HG03097 (cell line): Measurements from ENCODE around the gene HDLBP.

Source experiments
- ATAC-seq: cut with Tn5 transposase; IDR thresholded peaks from one replicate; pipeline ENCODE4 v1.9.1; 2021; ENCODE audit not compliant: unreplicated experiment, low FRiP score

Gene HDLBP

DNA sequence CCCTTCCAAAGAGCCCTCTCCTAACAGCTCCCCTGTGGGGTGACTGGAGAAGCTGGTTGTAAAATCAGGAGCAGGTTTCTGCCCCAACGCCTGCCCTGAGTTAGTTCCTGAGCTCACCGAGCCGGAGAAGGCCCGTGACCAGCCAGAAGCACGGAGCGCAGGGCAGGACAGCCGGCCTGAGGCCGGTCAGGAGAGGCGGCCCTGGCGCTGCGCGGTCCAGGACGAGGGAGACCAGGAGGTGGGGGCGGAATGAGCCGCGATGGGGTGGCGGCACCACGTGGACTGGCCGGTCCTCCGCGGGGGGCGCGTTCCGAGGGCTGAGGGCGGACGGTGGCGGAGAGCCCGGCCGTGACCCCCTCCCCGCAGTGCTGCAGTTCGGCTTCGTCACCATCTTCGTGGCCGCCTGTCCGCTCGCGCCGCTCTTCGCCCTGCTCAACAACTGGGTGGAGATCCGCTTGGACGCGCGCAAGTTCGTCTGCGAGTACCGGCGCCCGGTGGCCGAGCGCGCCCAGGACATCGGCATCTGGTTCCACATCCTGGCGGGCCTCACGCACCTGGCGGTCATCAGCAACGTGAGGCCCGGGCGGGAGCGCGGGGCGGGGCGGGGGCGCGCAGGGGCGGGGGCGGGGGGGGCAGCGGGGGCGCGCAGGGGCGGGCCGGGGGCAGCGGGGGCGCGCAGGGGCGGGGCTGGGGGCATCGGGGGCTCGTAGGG is 98.0 kb downstream of the HDLBP start:
- peak; percentile 52 for ATAC-seq

DNA sequence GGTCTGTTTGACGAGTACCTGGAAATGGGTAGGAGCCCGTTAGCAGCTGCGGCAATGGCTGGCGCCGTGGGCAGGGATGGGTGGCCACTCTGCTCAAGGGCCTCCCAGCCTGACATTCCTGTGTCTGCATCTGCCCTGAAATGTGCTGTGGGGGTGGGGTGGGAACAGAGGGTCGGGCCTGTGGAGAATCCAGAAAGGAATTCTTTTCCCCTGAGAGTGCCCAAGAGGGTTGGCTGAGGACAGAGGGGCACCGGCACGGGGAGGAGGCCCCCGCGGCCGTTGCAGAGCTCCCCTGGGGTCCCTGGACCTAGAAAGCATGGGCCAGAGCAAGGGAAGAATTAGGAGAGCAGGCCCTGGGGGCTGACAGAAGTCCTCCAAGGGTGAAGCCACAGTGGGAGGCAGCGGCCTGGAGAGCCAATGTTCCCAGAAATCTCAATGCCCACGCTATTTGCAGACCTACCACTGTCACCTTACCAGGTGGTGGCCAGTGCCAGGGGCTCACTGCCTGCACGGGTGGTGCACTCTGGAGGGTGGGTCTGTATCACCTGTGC is 99.2 kb downstream of the HDLBP start:
- no peak for ATAC-seq

DNA sequence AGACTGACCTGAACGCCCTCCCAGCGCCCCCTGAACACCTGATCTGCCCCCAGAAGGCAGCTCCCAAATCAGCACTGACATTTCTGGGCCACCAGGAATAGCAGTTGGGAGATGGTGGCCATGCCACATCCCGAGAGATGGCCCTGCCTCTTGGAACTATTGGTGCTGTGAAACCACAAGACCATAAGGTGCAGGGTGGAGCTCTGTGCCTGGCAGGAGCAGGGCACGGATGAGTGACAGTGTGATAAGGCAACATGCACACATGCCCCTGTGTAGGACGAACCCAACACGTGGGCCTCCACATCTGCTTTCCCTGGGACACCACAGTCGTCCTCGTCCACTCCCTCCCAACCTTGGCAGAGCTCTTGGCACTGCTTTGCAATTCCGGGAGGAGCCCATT is 100.1 kb downstream of the HDLBP start:
- ATAC-seq = no peak

DNA sequence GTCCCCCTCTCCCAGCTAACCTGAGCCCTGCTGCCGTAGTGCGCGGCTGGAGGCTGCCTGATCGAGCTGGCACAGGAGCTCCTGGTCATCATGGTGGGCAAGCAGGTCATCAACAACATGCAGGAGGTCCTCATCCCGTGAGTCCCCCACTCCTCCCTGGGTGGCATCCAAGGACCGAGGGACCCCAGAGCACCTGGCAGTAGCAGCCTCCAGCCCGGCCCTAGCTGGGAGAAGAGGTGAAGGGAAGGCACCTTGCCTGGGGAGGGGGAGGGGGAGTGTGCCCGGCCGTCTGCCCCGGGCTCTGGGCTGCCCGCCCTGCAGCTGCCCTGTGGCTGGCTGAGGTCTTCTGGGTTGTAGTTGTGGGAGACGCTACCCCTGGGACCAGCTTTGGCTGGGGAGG is 100.7 kb downstream of the HDLBP start:
- ATAC-seq = no peak

DNA sequence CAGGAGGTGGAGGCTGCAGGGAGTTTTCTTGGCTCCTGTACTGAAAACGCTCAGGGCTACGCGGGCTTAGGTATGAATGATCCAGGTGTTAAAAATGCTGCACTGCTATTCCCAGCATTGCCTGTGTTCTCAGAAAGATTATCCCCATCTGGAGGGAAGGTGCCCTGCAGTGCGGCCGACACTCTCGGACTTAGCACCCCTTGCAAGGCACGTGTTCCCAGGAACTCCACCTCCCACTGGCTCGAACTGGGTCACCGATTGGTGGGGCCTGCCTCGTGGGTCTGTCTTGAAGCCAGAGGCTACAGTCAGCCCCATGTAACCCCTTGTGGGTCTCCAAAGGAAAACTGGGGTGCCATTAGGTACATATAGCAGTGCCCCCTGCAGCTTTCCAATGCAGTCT is 101.3 kb downstream of the HDLBP start:
- ATAC-seq = no peak

DNA sequence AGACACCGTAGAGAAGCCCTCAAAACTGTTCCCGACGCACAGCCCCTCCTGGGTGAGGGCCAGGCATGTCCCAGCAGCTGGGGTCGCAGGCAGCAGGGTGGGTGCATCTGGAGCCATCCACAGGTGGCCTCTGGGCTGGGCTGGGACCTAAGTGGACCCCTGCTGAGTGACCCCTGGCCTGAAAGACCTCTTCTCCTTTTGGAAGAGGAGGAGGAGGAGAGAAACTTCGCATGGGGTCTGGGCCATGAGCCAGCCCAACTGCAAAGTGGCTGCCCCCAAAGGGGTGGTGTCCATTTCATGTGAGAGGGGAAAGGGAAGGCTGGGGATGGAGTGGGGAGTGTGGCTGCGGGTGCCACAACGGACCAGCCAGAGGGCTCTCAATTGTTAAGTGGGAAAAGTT is 101.9 kb downstream of the HDLBP start:
- ATAC-seq = no peak

DNA sequence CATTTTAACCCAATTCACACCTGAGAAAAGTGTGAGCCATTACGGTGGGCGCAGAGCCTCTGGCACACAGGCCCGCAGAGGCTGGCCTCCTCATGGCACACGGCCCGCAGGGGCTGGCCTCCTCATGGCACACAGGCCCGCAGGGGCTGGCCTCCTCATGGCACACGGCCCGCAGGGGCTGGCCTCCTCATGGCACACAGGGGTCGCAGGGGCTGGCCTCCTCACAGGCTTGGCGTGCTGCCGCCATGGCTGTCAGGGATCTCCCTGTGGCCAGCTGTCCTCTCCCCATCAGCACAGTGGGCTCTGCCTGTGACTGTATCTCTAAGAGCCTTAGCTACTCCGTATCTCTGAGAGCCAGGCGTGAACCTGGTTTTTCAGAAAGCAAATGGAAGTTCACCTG is 102.4 kb downstream of the HDLBP start:
- ATAC-seq = no peak

DNA sequence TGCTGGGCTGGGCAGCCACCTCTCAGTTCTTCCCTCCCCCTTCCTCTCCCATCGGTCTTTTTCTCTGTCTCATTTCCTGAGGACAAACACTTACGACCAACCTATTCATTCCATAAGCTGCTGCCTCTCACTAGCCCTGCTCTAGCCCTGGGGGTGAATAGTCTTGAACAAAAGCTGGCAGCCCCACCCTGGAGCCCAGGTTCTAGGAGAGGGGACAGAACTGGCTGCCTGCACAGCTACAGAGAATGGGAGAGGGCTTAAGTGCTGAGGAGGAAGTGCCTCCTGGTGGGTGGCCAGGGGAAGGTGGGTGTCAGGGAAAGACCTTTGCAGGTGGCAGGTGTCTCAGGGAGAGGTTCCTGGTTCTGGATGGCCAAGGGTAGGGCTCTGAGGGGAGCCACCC is 104.2 kb downstream of the HDLBP start:
- no peak for ATAC-seq

DNA sequence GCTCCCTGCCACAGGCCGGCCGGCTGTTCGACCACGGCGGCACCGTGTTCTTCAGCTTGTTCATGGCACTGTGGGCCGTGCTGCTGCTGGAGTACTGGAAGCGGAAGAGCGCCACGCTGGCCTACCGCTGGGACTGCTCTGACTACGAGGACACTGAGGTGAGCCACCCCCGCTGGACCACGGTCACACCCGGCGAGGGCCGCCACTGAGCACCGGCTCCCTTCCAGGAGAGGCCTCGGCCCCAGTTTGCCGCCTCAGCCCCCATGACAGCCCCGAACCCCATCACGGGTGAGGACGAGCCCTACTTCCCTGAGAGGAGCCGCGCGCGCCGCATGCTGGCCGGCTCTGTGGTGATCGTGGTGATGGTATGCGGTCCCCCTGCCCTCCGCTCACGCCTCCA is 106.2 kb downstream of the HDLBP start:
- ATAC-seq = no peak

DNA sequence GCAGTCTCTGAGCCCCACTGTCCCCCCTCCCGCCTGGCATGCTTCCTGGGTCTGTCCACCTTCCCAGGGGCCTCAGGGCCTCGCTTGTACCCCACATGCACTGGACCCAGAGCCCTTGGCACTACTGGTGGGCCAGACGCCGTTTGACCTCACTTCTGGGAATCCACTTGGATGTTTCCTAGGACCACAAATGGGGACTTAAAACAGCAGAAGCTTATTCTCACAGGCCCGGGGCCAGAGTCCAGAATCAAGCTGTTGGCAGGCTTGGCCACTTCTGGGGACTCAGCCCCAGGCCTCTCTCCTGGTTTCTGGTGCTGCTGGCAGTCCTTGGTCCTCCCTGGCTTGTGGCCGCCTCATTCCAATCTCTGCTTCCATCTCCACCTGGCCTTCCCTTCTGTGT is 107.4 kb downstream of the HDLBP start:
- ATAC-seq = no peak

DNA sequence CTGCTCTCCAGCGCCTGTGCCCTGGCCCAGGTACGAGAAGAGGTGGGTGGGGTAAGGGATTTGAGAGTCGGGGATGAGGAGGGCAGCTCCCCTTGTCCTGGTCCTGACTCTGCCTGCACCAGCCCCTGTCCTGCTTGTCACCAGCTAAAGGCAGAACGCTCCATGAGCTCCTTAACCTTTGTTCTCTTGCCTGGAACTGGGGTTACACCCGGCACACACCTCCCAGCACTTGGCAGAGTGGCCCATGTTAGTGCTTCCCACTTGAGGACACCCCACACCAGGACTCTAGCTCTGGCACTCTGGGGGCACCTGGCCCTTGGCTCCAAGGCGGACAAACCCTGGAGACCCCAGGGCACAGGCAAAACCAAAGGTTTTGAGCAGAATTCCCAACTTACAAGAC is 107.8 kb downstream of the HDLBP start:
- no peak for ATAC-seq

DNA sequence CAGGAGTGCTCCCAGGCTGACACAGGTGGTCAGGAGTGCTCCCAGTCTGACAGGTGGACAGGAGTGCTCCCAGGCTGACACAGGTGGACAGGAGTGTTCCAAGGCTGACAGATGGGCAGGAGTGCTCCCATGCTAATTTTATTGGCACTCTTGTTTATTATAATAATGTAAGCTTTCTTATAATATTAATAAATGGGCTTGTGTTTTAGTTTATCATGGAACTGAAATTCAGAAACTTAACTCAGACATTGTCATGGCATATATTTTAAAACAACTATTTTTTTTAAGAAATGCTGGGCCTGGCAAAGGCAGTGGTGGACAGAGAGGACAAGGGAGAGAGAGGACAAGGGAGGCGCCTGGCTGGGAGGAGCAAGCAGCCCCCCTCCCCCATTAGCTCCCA is 108.3 kb downstream of the HDLBP start:
- ATAC-seq = no peak

DNA sequence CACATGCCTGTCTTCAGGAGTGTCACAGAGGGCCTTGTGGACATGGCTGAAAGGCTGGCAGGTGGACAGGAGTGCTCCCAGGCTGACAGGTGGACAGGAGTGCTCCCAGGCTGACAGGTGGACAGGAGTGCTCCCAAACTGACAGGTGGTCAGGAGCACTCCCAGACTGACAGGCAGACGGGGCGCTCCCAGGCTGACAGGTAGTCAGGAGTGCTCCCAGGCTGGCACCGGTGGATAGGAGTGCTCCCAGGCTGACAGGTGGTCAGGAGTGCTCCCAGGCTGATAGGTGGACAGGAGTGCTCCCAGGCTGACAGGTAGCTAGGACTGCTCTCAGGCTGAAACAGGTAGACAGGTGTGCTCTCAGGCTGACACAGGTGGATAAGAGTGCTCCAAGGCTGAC is 110.4 kb downstream of the HDLBP start:
- ATAC-seq = no peak

DNA sequence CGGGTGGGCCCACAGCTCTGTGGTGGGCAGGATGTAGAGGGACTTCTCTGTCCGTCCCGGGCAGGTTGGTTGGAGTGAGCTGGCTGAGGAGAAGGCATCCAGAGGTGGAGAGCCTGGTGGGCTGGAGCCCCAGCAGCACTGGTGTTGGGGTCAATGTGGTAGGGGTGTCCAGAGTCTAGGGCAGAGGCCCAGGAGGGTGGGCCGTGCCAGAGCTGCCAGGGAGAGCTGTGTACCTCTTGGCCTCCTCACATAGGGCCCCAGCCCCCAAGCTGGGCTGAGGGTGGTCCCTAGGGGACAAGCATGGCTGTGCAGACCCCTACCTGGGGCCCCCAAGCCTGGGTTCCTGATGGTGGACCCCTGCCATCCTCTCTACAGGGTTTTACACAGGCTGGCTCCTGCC is 111.0 kb downstream of the HDLBP start:
- ATAC-seq = no peak

DNA sequence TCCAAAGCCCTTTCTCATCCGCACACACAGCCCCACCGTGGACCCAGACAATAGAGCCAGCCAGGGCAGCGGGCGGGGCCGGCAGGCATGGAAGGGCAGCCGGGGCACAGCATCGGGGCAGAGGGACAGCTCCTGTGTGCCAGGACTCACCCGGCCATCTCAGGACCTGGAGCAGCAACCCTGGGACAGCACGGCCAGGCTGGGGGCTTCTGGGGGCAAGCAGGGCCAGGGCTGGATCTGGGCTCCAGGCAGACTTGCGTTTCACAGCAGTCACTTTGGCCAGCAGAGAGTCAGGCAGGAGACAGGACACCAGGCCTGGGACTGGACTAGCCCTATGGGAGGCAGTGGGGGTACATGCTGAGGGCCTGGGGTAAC is 111.5 kb downstream of the HDLBP start:
- no peak for ATAC-seq

DNA sequence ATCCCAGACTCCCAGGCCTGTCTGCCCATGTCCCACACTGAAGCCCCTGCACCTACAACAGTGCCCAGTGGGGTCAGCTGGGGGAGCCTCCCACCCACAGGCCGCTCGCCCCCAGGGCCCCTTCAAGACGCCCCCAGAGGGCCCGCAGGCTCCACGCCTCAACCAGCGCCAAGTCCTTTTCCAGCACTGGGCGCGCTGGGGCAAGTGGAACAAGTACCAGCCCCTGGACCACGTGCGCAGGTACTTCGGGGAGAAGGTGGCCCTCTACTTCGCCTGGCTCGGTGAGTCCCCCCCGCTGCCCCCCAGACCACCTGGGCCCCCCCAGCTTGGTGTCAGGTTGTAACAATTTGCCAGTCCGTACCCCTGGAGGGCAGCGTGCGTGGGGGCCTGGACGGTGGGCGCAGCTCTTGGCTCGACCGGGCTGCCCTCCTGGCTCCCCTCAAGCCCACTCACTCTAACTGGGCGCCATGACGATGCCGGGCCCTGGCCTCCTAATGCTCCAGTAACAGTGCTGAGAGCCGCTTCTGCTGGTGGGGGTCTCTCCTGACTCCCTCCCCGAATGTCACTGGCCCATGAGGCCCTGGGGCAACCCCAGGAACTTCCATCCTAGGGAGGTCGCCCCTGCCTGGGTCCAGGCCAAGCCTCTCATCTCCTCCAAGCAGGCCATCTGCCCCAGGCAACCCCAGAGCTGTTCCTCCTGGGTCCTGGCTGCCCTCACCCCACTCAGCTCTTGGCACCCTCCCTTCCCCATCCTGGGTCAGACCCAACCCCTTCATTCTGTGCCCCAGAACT is 112.1 kb downstream of the HDLBP start:
- ATAC-seq = no peak

DNA sequence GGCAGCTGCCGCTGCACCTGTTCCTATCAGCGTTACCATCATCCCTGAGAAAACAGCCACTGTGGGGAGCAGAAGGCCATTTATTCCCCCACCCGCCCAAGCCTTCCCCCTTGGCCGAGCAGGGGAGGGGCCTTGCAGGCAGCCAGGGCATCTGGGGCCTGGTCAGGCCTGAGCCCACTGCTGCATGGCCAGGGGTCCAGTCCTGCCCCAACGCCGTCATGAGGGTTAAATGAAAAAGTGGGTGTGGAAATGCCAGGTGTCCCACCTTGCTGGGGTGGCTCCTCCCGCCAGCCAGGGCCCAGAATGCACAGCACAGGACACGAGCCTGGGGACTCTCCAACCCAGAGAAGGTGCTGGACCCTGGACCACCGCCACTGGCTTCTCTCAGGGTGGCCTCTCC is 112.8 kb downstream of the HDLBP start:
- no peak for ATAC-seq

DNA sequence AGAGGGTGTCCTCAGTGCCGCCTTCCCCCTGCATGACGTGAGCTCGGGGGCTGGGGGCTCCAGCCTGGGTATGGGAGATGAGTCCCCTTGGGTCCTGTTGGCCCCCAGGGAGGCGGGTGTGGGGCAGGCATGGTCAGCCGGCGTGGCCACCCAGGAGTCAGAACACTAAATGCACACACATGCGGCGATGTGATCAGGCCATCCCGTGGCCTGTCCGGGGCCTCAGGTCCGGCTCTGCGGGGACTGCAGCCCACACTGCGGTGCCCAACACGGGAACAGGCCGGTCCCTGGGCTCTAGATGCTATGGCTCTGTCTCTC is 113.2 kb downstream of the HDLBP start:
- no peak for ATAC-seq

DNA sequence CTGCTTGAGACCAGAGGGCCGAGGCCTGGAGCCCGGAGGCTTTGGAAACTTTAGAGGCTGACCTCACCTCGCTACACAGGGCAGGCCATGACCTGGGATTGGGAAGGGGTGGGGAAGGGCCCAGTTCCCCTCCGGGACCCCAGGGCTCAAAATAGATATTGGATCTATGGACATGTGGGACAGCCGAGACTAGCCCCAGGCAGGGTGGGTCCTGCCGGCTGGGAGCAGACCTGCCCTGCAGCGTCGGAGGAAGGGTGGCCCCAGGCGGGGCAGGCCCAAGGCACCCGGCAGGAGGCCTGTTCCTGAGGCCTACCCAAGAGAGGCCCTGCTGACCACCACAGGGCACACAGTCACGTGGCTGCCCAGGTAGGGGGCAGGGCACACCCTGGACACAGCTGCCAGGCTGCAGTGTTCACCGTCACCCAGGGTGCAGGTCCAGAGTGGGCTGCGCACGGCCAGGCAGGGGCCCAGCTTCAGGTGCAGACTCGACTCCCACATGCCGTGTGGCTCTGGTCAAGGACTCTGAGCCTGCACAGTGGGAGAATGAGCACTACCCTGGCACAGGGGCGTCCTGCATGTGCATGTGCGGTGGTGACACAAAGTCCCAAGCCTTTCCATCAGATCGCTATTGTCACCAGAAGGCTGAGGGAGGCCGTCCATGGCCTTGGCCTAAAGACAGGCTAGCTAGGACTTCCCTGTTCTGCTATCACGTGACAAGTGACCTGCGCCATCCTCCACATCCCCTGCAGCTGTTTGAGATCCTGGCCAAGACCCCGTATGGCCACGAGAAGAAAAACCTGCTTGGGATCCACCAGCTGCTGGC is 113.8 kb downstream of the HDLBP start:
- ATAC-seq = no peak

DNA sequence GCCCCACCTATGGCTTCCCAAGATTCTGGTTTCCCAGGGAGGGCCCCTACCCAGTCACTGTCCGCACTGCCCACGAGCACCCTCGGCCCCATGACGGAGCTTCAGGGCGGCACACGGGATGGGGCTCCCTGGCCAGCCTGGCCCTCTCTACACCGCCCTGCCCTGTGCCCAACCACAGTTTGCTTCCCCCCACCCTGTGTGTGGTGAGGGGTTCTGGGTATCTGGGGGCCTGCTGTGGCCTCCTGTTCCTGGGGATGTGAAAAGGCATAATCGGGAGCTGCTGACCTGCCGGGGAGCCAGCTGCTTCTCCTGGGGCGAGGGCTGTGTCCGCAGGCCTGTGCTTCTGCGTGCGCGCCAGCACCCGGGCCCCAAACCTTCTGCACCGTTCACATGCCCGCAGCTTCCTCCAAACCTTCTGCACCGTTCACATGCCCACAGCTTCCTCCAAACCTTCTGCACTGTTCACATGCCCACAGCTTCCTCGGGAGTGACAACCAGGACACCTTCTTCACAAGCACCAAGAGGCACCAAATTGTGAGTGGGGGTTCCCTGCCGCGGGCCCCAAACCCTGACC is 114.6 kb downstream of the HDLBP start:
- no peak for ATAC-seq
